T-helper 17 cell (primary cell): ENCODE results near the gene KIF6. TPM values are rescaled to one million over a fixed set of nuclear protein-coding genes. Genes with fewer than 3 reads are reported as not detected.

Experiments
- ATAC-seq: fragments of 150-1000 bp; cut with Tn5 transposase; 2 replicates; pipeline ENCODE4 v1.10.0; 2021; ENCODE audit warnings: mild to moderate bottlenecking, moderate library complexity
- DNase-seq, 3 donors: peaks; one replicate each; pipeline versions ENCODE4 v3.0.0 to v3.0.0-alpha.2; 2020 to 2021
- H3K9me3 ChIP-seq: one replicate; pipeline ENCODE4 v1.7.0; 2013; ENCODE audit warnings: low read length, mild to moderate bottlenecking; ENCODE audit not compliant: control insufficient read depth, poor library complexity, severe bottlenecking
- H3K27ac Mint-ChIP-seq: one replicate; pipeline ENCODE4 v1.8.0; 2022; ENCODE audit warnings: mild to moderate bottlenecking, moderate library complexity, mixed read lengths
- H3K27me3 Mint-ChIP-seq: one replicate; pipeline ENCODE4 v1.8.0; 2022; ENCODE audit warnings: mixed read lengths
- H3K36me3 Mint-ChIP-seq: one replicate; pipeline ENCODE4 v1.8.0; 2022; ENCODE audit warnings: low read depth, mixed read lengths
- H3K4me1 Mint-ChIP-seq: one replicate; pipeline ENCODE4 v1.8.0; 2022; ENCODE audit warnings: mild to moderate bottlenecking, mixed read lengths
- H3K4me3 Mint-ChIP-seq: one replicate; pipeline ENCODE4 v1.8.0; 2022; ENCODE audit warnings: mild to moderate bottlenecking, moderate library complexity, mixed read lengths
- total RNA-seq, 4 donors: library from RNA in 2 of 4; stranded (reverse) in 2 of 4; gene quantifications; one replicate each; pipeline ENCODE4 v1.2.3 and lab custom pipeline; 2022 to 2026

KIF6 gene
- total RNA-seq, 2 donors from 2014 or later: 0.40 TPM; not detected in 1

GRCh38 chr6:39561536-39562266 lies 163.5 kb downstream of the KIF6 start:
- H3K9me3 ChIP-seq: no peaks in the 10 kb centered on the region
- ATAC-seq (no peak), DNase-seq (no peak)
- no peak overlapping the region for H3K27ac Mint-ChIP-seq
- H3K4me1 Mint-ChIP-seq: no peaks in the 10 kb centered on the region
- H3K36me3 Mint-ChIP-seq: no peaks in the 10 kb centered on the region
- H3K27me3 Mint-ChIP-seq: no peaks in the 10 kb centered on the region
- no peak overlapping the region for H3K4me3 Mint-ChIP-seq

- Mint-ChIP-seq H3K27me3 (peaks cover 6% of the 10 kb centered on the region), H3K4me1 (no peaks in the 10 kb centered on the region), H3K27ac (no peak overlapping the region), H3K4me3 (no peak overlapping the region), H3K36me3 (no peaks in the 10 kb centered on the region)
- DNase-seq (no peak), ATAC-seq (no peak)
- no peaks in the 10 kb centered on the region for H3K9me3 ChIP-seq
Measured at GRCh38 chr6:39560915-39561314, 164.3 kb downstream of the KIF6 start.

GRCh38 chr6:39558591-39559190 lies 166.5 kb downstream of the KIF6 start:
- Mint-ChIP-seq H3K36me3 (no peaks in the 10 kb centered on the region), H3K4me3 (no peak overlapping the region), H3K27ac (no peak overlapping the region), H3K27me3 (peaks cover 22% of the 10 kb centered on the region), H3K4me1 (no peaks in the 10 kb centered on the region)
- DNase-seq (no peak), ATAC-seq (no peak)
- no peaks in the 10 kb centered on the region for H3K9me3 ChIP-seq

- H3K4me1 Mint-ChIP-seq: no peaks in the 10 kb centered on the region
- no peaks in the 10 kb centered on the region for H3K9me3 ChIP-seq
- ATAC-seq (no peak), DNase-seq (no peak)
- H3K27ac Mint-ChIP-seq: no peak overlapping the region
- no peak overlapping the region for H3K4me3 Mint-ChIP-seq
- H3K36me3 Mint-ChIP-seq: no peaks in the 10 kb centered on the region
- H3K27me3 Mint-ChIP-seq: peaks cover 24% of the 10 kb centered on the region
Measured at GRCh38 chr6:39558079-39558478, 167.1 kb downstream of the KIF6 start.

GRCh38 chr6:39555136-39555535 lies 170.1 kb downstream of the KIF6 start:
- Mint-ChIP-seq H3K4me3 (no peak overlapping the region), H3K4me1 (no peaks in the 10 kb centered on the region), H3K27me3 (peaks cover 35% of the 10 kb centered on the region), H3K36me3 (peaks cover 2% of the 10 kb centered on the region), H3K27ac (no peak overlapping the region)
- DNase-seq: no peak
- ATAC-seq: no peak
- H3K9me3 ChIP-seq: no peaks in the 10 kb centered on the region

GRCh38 chr6:39553860-39554802 lies 171.1 kb downstream of the KIF6 start:
- H3K4me3 Mint-ChIP-seq: no peak overlapping the region
- DNase-seq: no peak
- ATAC-seq: no peak
- no peaks in the 10 kb centered on the region for H3K9me3 ChIP-seq
- H3K27ac Mint-ChIP-seq: no peak overlapping the region
- no peaks in the 10 kb centered on the region for H3K4me1 Mint-ChIP-seq
- peaks cover 7% of the 10 kb centered on the region for H3K36me3 Mint-ChIP-seq
- H3K27me3 Mint-ChIP-seq: peaks cover 45% of the 10 kb centered on the region

- Mint-ChIP-seq H3K4me1 (no peaks in the 10 kb centered on the region), H3K4me3 (no peak overlapping the region), H3K27ac (no peak overlapping the region), H3K36me3 (peaks cover 7% of the 10 kb centered on the region), H3K27me3 (peaks cover 53% of the 10 kb centered on the region)
- DNase-seq: no peak
- no peaks in the 10 kb centered on the region for H3K9me3 ChIP-seq
- no peak for ATAC-seq
Measured at GRCh38 chr6:39553029-39553428, 172.2 kb downstream of the KIF6 start.

- no peaks in the 10 kb centered on the region for H3K9me3 ChIP-seq
- Mint-ChIP-seq H3K36me3 (peaks cover 7% of the 10 kb centered on the region), H3K4me3 (no peak overlapping the region), H3K27ac (no peak overlapping the region), H3K27me3 (peaks cover 54% of the 10 kb centered on the region), H3K4me1 (no peaks in the 10 kb centered on the region)
- ATAC-seq (no peak), DNase-seq (no peak)
Measured at GRCh38 chr6:39550191-39550590, 175.0 kb downstream of the KIF6 start.

GRCh38 chr6:39546731-39547130 lies 178.5 kb downstream of the KIF6 start:
- Mint-ChIP-seq H3K27me3 (peaks cover 38% of the 10 kb centered on the region), H3K36me3 (peaks cover 7% of the 10 kb centered on the region), H3K27ac (no peak overlapping the region), H3K4me1 (no peaks in the 10 kb centered on the region), H3K4me3 (no peak overlapping the region)
- ATAC-seq (no peak), DNase-seq (no peak)
- H3K9me3 ChIP-seq: no peaks in the 10 kb centered on the region

- no peak for ATAC-seq
- Mint-ChIP-seq H3K4me1 (no peaks in the 10 kb centered on the region), H3K27me3 (peaks cover 15% of the 10 kb centered on the region), H3K4me3 (no peak overlapping the region), H3K36me3 (no peaks in the 10 kb centered on the region), H3K27ac (no peak overlapping the region)
- H3K9me3 ChIP-seq: no peaks in the 10 kb centered on the region
- DNase-seq: no peak
Measured at GRCh38 chr6:39543950-39544349, 181.3 kb downstream of the KIF6 start.

- no peaks in the 10 kb centered on the region for H3K9me3 ChIP-seq
- Mint-ChIP-seq H3K27ac (no peak overlapping the region), H3K4me3 (no peak overlapping the region), H3K4me1 (no peaks in the 10 kb centered on the region), H3K27me3 (peaks cover 9% of the 10 kb centered on the region), H3K36me3 (no peaks in the 10 kb centered on the region)
- DNase-seq (no peak), ATAC-seq (no peak)
Measured at GRCh38 chr6:39543095-39543494, 182.1 kb downstream of the KIF6 start.

- no peaks in the 10 kb centered on the region for H3K9me3 ChIP-seq
- Mint-ChIP-seq H3K4me3 (no peak overlapping the region), H3K27me3 (no peaks in the 10 kb centered on the region), H3K27ac (no peak overlapping the region), H3K36me3 (no peaks in the 10 kb centered on the region), H3K4me1 (no peaks in the 10 kb centered on the region)
- ATAC-seq (no peak), DNase-seq (no peak)
Measured at GRCh38 chr6:39540454-39540853, 184.8 kb downstream of the KIF6 start.

- Mint-ChIP-seq H3K27me3 (peaks cover 35% of the 10 kb centered on the region), H3K36me3 (no peaks in the 10 kb centered on the region), H3K4me3 (no peak overlapping the region), H3K27ac (no peak overlapping the region), H3K4me1 (no peaks in the 10 kb centered on the region)
- no peak for ATAC-seq
- no peaks in the 10 kb centered on the region for H3K9me3 ChIP-seq
- DNase-seq: no peak
Measured at GRCh38 chr6:39530201-39530759, 194.9 kb downstream of the KIF6 start.
